Subcutaneous adipose tissue (tissue), 4 donors: Measurements from ENCODE around the gene IL25. TPM values are rescaled to one million over a fixed set of nuclear protein-coding genes. Genes with fewer than 3 reads are reported as not detected.

ENCODE experiments used
- total RNA-seq, 4 donors: library from RNA; depleted of rRNA; stranded (reverse); fragments of >200 nt; gene quantifications; one replicate each; pipeline ENCODE4 v1.1.0, GENCODE V29; 2016
- TF ChIP-seq, protein P1 (sequence below): fragments of 450-650 bp; IDR thresholded peaks from one replicate; pipeline ENCODE4 v1.5.1; 2016; ENCODE audit warnings: low read depth, mild to moderate bottlenecking, control low read depth, antibody characterized with exemption, moderate library complexity

Gene IL25
- total RNA-seq, 4 donors from 2014 or later, result not detected

DNA sequence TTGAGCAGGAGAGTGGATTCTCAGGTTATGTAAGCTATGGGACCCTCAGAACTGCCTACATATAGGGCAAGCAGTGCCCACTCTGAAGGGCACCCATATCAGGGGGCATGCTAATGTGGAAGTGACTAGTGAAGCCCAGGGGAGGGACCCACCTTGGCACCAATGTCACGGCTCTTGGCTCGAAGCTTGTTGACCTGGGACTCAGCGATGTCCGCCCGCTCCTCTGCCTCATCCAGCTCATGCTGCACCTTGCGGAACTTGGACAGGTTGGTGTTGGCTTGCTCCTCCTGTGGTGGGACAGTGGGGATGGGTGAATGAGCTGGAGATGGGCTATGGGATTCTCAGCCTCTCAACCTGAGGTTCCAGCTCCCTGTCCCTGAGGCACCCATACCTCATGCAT, 9.7 kb downstream of the IL25 start:
- TF ChIP-seq, protein P1, sequence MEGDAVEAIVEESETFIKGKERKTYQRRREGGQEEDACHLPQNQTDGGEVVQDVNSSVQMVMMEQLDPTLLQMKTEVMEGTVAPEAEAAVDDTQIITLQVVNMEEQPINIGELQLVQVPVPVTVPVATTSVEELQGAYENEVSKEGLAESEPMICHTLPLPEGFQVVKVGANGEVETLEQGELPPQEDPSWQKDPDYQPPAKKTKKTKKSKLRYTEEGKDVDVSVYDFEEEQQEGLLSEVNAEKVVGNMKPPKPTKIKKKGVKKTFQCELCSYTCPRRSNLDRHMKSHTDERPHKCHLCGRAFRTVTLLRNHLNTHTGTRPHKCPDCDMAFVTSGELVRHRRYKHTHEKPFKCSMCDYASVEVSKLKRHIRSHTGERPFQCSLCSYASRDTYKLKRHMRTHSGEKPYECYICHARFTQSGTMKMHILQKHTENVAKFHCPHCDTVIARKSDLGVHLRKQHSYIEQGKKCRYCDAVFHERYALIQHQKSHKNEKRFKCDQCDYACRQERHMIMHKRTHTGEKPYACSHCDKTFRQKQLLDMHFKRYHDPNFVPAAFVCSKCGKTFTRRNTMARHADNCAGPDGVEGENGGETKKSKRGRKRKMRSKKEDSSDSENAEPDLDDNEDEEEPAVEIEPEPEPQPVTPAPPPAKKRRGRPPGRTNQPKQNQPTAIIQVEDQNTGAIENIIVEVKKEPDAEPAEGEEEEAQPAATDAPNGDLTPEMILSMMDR, result no peak

- TF ChIP-seq, protein P1, result no peak
Measured at GRCh38 chr14:23382731-23383440, 10.3 kb downstream of the IL25 start.

DNA sequence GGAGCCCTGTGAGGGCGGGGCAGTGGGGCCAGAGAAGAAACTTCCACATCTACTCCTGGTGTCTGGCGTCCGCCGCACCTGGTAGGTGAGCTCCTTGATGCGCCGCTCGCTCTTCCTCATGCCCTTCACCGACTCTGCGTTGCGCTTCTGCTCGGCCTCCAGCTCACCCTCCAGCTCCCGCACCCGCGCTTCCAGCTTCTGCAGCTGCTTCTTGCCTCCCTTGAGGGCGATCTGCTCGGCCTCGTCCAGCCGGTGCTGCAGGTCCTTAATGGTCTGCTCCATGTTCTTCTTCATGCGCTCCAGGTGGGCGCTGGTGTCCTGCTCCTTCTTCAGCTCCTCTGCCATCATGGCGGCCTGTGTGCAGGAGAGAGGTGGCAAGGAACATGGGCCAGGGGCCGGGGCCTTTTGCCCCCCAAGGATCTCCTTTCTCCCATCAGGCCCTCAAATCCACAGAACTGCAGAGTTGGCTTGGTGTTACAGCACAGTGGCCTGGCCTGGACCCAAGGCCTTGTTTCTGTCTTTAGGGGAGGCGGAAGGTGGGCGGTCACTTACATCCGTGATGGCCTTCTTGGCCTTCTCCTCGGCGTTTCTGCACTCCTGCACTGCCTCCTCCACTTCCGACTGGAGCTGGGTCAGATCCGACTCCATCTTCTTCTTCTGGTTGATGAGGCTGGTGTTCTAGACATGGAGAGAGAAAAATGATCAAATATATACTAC, 11.9 kb downstream of the IL25 start:
- TF ChIP-seq, protein P1, result no peak

DNA sequence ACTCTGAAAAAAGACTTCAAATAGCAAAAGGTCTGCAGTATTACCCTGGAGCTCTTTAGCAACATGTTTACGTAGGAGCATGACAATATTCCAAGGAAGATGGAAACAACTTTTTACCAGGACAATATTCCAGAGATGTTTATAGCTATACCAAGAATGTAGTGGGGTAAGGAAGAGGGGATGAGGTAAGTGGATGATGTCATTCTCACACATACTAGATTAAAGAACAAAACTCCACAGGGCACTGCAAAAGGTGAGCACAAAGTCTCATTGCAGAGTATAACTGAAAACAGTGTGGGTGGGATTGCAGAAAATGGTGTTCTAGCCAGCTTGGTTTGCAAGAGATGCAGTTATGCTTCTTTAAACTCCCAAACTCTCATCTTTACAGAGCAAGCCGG, 12.6 kb downstream of the IL25 start:
- TF ChIP-seq, protein P1, result no peak

DNA sequence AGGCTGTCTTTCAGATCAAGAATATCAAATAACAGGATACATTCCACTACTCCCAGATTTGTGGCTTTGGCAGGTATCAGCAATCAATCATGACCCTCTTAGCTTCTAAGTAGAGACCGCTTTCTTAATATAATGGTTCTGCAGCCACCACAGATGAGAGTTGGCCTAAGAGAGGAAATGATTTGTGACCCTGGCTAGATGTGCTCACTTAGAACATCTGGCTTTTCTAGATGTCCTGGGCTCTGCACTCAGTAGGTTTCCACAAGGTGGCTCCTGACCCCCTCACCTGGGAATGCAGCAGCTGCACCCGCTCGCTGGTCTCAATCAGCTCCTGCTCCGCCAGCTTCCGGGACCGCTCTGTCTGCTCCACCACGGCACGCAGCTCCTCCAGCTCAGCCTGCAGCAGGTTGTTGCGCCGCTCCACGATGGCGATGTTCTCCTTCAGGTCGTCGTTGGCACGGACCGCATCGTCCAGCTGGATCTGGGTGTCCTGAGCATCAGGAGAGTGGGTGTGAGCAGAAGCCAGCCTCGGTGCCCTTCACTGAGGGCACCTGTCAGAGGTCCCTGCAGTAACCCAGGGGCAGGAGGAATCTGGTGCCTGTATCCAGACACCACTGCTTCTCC, 13.1 kb downstream of the IL25 start:
- TF ChIP-seq, protein P1, result no peak

DNA sequence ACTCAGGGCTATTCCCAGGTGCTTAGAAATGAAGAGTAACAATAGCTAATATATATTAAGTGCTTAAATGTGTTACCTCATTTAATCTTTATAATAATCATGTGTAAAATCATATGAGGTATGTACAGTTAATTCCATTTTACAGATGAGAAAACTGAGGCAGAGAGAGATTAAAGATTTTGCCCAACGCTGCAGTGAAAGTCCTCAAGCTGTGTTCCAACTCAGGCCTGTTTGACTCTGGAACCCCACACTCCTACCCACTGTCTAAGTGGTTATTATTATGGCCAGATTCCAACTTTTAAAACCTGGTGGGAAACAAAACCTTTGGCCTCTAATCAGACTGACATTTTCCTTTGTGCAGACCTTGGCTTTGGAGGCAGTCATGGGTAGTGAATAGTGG, 14.4 kb downstream of the IL25 start:
- TF ChIP-seq, protein P1, result no peak
